Testis (tissue), 5 donors: ENCODE results near the gene IFNA21. TPM values are rescaled to one million over a fixed set of nuclear protein-coding genes. Genes with fewer than 3 reads are reported as not detected.
"Not testable (repeated sequence)": the region's sequence is repeated elsewhere in the genome, so short reads cannot be mapped to it uniquely, and the experiment has no call there.

Source experiments
- DNase-seq: peaks from one replicate; pipeline ENCODE4 v3.0.0-alpha.2; 2019
- H3K27ac ChIP-seq, 2 donors: fragments of 200-600 bp; sonication (generic); one replicate each; pipeline ENCODE4 v1.5.1; 2019
- H3K27me3 ChIP-seq: fragments of 200-600 bp; sonication (generic); one replicate; pipeline ENCODE4 v1.5.1; 2019
- H3K36me3 ChIP-seq: fragments of 200-600 bp; sonication (generic); one replicate; pipeline ENCODE4 v1.5.1; 2017; ENCODE audit warnings: low read depth; ENCODE audit errors: missing control alignments
- H3K4me1 ChIP-seq: fragments of 200-600 bp; sonication (generic); one replicate; pipeline ENCODE4 v1.5.1; 2019
- H3K4me3 ChIP-seq, 2 donors: fragments of 200-600 bp; sonication (generic); one replicate each; pipeline ENCODE4 v1.5.1; 2017 to 2019
- H3K9me3 ChIP-seq: fragments of 200-600 bp; sonication (generic); one replicate; pipeline ENCODE4 v1.5.1; 2017
- POLR2A ChIP-seq: fragments of 450-650 bp; IDR thresholded peaks from one replicate; pipeline ENCODE4 v1.6.1; 2017; ENCODE audit warnings: antibody characterized with exemption, mild to moderate bottlenecking, moderate library complexity
- WGBS, 2 donors: methylation state at CpG; one replicate each; pipeline ENCODE4 v1.1.5; 2018; 5-methylcytosine and 5-hydroxymethylcytosine counted together
- intact Hi-C: fragments of 100-400 bp; cut with DNase I; formaldehyde crosslinking; loops from one replicate; pipeline ENCODE4 v1.15.1; 2023; ENCODE audit warnings: low total_unique reads
- long read RNA-seq, 2 donors: transcript quantifications; one replicate each; lab custom pipeline, GENCODE V29; 2026
- polyA plus RNA-seq: library from polyadenylated mRNA; stranded (reverse); fragments of 350-450 nt; fragmentation: Illumina TruSeq; extraction: RNeasy Lipid Tissue Mini Kit (QIAGEN cat#74804); gene quantifications from one replicate; pipeline ENCODE4 v1.2.3, GENCODE V29; 2014; ENCODE audit warnings: low read depth, low replicate concordance; ENCODE audit not compliant: insufficient read depth
- total RNA-seq, 2 donors: library from RNA; depleted of rRNA; stranded (reverse); fragments of >200 nt; gene quantifications; one replicate each; pipeline ENCODE4 v1.2.3, GENCODE V29; 2016
- TF ChIP-seq, protein P1 (sequence below), 3 experiments: fragments of 450-650 bp in 2 of 3; fragments of 200-600 bp in 1 of 3; sonication (generic) in 1 of 3; IDR thresholded peaks; one replicate each; pipeline ENCODE4 v1.5.1; 2016 to 2019; ENCODE audit warnings: antibody characterized with exemption in 3 of 3, mild to moderate bottlenecking in 2 of 3, moderate library complexity in 1 of 3

IFNA21 gene
- total RNA-seq (not detected), polyA plus RNA-seq (not detected)
- long read RNA-seq, donor 1: 0 reads
- long read RNA-seq, donor 2: 0 reads

DNA sequence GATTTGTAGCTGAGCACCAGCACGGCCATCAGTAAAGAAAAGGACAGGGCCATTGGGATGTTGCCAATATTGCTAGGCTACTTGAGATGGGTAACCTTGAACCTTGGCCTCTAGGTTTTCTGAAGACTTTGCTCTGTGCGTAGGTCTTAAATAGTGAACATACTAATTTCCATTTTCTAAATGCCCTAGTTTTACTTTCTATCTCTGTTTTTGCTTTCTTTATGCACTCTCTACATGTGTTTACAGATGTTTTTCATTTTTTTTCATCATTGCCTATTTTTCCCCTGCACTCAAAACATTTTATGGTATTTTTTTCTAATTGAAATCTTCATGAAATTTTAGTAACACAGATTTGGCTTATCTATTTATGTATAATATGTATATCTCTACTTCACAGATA is at the start of gene IFNA21:
TSS of gene IFNA21 (minus strand) at position 101 of the 400 bp plus-strand sequence. CDS start at position 53, 48 bp downstream.
- 35 to 61% methylated on average over 2 of the region's 2 CpGs for WGBS, 2 donors
- H3K27me3 ChIP-seq, H3K27ac ChIP-seq, intact Hi-C loops, DNase-seq, H3K36me3 ChIP-seq, H3K4me3 ChIP-seq, H3K9me3 ChIP-seq, H3K4me1 ChIP-seq: not testable (repeated sequence)

DNA sequence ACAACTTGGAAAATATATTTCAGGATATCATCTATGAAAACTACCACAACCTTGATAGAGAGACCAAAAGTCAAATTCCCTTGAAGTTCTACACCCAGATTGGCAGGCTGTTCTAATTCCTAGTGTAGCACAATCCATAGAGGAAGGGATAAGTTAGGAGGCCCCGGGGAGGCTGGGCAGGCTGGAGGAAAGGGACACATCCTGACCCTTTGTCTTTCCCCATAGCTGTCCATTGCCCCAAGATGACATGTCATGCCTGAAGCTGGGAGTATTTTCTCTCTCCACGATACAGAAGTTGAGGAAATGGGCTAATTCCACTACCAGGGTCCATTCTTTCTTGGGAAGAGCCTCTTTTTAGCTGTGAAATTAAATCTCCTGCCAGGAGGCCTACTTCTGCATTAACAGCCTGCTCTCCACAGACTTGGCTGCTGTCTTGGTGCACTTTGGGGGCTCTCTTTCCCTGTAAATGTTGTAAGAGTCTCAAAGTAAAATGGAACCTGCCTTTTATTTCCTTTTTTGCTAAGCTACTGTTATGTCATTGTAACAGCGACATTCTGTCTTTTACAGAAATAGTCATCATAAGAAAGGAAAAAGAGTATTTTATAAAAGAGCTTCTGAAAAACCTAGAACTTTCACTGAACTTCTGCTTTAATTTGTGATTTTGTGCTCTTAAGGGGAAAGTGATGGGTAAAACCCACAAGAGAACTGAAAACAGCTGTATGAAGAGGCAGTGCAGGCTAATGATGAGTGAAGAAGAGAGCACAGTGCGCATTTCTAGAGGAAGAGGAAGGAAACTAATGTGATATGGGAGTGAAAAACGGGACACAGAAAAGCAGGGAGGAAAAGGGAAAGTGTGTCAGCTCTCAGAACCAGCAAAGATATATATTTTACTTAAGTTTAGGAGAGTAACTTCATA is 47.2 kb upstream of the IFNA21 start:
- H3K27ac ChIP-seq, H3K4me3 ChIP-seq, intact Hi-C loops, H3K36me3 ChIP-seq, H3K9me3 ChIP-seq, H3K4me1 ChIP-seq, H3K27me3 ChIP-seq, DNase-seq: not testable (repeated sequence)
- TF ChIP-seq, protein P1, sequence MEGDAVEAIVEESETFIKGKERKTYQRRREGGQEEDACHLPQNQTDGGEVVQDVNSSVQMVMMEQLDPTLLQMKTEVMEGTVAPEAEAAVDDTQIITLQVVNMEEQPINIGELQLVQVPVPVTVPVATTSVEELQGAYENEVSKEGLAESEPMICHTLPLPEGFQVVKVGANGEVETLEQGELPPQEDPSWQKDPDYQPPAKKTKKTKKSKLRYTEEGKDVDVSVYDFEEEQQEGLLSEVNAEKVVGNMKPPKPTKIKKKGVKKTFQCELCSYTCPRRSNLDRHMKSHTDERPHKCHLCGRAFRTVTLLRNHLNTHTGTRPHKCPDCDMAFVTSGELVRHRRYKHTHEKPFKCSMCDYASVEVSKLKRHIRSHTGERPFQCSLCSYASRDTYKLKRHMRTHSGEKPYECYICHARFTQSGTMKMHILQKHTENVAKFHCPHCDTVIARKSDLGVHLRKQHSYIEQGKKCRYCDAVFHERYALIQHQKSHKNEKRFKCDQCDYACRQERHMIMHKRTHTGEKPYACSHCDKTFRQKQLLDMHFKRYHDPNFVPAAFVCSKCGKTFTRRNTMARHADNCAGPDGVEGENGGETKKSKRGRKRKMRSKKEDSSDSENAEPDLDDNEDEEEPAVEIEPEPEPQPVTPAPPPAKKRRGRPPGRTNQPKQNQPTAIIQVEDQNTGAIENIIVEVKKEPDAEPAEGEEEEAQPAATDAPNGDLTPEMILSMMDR (IDR thresholded peaks at IDR 0.05): peak in 1 of 3 experiments; percentile 17
- 49 to 52% methylated on average over 5 of the region's 5 CpGs for WGBS, 2 donors

DNA sequence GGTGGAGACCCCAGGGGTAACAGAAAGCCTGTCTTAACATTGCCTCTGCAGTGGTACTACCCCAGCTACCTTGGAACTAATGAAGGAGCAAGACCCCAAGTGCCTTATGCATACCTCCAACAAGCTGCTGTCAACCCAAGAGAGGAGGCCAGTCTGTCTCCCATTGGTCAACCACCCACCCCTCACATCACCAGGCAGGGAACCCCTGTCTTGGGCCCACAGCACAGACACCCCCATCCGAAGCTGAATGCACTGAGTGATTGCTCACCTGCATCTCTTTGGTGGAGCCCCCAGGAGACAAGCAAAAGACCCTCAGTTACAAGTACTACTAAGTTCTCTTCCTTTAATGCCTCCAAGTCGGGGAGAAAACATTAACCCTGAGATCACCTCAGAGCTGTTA is 45.7 kb upstream of the IFNA21 start:
- WGBS, 2 donors: 78% methylated on average over 2 of the region's 2 CpGs; no CpG with 5 or more reads in 1 of the 2 donors

DNA sequence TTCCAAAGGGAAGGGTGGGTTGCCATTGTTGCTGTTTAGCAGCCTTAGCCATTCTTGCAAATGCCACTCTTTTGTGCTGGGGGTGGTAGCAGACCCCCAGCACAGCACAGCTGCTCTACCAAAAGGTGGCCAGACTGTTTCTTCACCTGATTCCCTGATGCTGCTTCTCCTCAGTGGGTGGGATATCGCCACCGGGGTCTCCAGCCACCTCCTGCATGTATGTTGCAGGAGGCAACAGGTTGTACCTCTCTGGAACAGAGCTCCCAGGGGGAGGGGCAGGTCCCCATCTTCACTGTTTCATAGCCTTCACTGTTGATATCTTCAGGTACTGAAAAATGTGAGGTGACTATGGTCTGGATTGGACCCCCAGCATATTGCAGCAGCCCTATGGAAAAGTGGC is 44.3 kb upstream of the IFNA21 start:
- H3K9me3 ChIP-seq, H3K36me3 ChIP-seq, H3K4me1 ChIP-seq, DNase-seq, intact Hi-C loops, H3K27ac ChIP-seq, H3K27me3 ChIP-seq, H3K4me3 ChIP-seq: not testable (repeated sequence)
- WGBS, 2 donors: 86% methylated on average over 2 of the region's 2 CpGs; no CpG with 5 or more reads in 1 of the 2 donors

More for the DNA sequence above, 45.7 kb upstream of the IFNA21 start:
- H3K4me3 ChIP-seq, H3K27me3 ChIP-seq, H3K4me1 ChIP-seq, H3K9me3 ChIP-seq, intact Hi-C loops, H3K36me3 ChIP-seq, DNase-seq, H3K27ac ChIP-seq: not testable (repeated sequence)

DNA sequence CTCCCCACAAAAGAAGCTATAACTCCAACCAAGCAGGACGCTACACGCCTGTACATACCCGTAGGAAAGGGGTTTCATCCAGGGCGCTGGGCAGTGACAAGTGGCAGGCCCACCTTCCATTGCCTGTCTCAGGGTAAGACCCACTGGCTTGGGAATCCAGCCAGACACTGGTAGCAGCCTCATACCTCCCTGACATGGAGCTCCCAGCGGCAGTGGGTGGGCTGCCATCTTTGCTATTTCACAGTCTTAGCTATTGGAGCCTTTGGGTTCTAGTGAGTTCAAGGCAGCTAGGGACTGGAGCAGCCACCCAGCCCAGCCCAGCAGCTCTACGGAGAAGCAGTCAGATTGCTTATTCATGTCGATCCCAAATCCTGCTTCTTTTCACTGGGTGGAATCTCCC is 43.9 kb upstream of the IFNA21 start:
- 81 to 90% methylated on average over 4 to 7 of the region's 7 CpGs for WGBS, 2 donors
- intact Hi-C loops: no loop called here
- Histone ChIP-seq H3K36me3 (no peaks in the 10 kb centered on the region), H3K27ac (no peak overlapping the region), H3K4me1 (no peaks in the 10 kb centered on the region), H3K9me3 (no peaks in the 10 kb centered on the region), H3K4me3 (no peak overlapping the region), H3K27me3 (no peaks in the 10 kb centered on the region)
- TF ChIP-seq POLR2A: no peak
- TF ChIP-seq, protein P1 (IDR thresholded peaks at IDR 0.05): no peak
- no peak for DNase-seq

DNA sequence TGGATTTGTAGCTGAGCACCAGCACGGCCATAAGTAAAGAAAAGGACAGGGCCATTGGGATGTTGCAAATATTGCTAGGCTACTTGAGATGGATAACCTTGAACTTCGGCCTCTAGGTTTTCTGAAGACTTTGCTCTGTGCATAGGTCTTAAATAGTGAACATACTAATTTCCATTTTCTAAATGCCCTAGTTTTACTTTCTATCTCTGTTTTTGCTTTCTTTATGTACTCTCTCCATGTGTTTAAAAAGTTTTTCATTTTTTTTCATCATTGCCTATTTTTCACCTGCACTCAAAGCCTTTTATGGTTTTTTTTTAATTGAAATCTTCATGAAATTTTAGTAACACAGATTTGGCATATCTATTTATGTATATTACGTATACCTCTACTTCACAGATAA is 40.6 kb upstream of the IFNA21 start, which contains the start of gene IFNA10:
TSS of gene IFNA10 (minus strand) at position 101 of the 400 bp plus-strand sequence. CDS start at position 55, 46 bp downstream.
- H3K4me3 ChIP-seq, intact Hi-C loops, H3K27me3 ChIP-seq, H3K4me1 ChIP-seq, DNase-seq, H3K36me3 ChIP-seq, H3K9me3 ChIP-seq, H3K27ac ChIP-seq: not testable (repeated sequence)
- WGBS, 2 donors: 76 to 83% methylated on average over 3 of the region's 3 CpGs
